Ascending aorta (tissue), 2 donors: ENCODE results near the gene PRMT2. TPM values are rescaled to one million over a fixed set of nuclear protein-coding genes. Genes with fewer than 3 reads are reported as not detected.

ENCODE experiments used
- DNase-seq, 2 donors: peaks; one replicate each; pipeline ENCODE4 v3.0.0-alpha.2; 2019; ENCODE audit warnings: low spot score in 2 of 2
- H3K27ac ChIP-seq, 2 donors: fragments of 200-600 bp; sonication (generic); one replicate each; pipeline ENCODE4 v1.5.1; 2016 to 2017; ENCODE audit warnings: mild to moderate bottlenecking in 1 of 2
- H3K27me3 ChIP-seq: fragments of 200-600 bp; sonication (generic); one replicate; pipeline ENCODE4 v1.5.1; 2017
- H3K36me3 ChIP-seq, 2 donors: fragments of 200-600 bp; sonication (generic); one replicate each; pipeline ENCODE4 v1.5.1; 2016
- H3K4me1 ChIP-seq, 2 donors: fragments of 200-600 bp; sonication (generic); one replicate each; pipeline ENCODE4 v1.5.1; 2016 to 2017; ENCODE audit warnings: mild to moderate bottlenecking in 1 of 2
- H3K4me3 ChIP-seq, 2 donors: fragments of 200-600 bp; sonication (generic); one replicate each; pipeline ENCODE4 v1.5.1; 2016 to 2017; ENCODE audit warnings: mild to moderate bottlenecking in 1 of 2
- H3K9me3 ChIP-seq, 2 donors: fragments of 200-600 bp; sonication (generic); one replicate each; pipeline ENCODE4 v1.5.1; 2016
- CTCF ChIP-seq, 3 experiments: fragments of 200-600 bp in 2 of 3; fragments of 450-650 bp in 1 of 3; sonication (generic) in 2 of 3; IDR thresholded peaks; one replicate each; pipeline ENCODE4 v1.5.1; 2016 to 2019; ENCODE audit warnings: antibody characterized with exemption in 3 of 3, mild to moderate bottlenecking in 1 of 3, moderate library complexity in 1 of 3
- intact Hi-C: fragments of 100-400 bp; cut with DNase I; formaldehyde crosslinking; loops from one replicate; pipeline ENCODE4 v1.15.1; 2023
- total RNA-seq: library from RNA; depleted of rRNA; stranded (reverse); fragments of >200 nt; gene quantifications from one replicate; pipeline ENCODE4 v1.1.0, GENCODE V29; 2016

Gene PRMT2
- total RNA-seq, 1 donor from 2014 or later: 23.3 TPM

DNA sequence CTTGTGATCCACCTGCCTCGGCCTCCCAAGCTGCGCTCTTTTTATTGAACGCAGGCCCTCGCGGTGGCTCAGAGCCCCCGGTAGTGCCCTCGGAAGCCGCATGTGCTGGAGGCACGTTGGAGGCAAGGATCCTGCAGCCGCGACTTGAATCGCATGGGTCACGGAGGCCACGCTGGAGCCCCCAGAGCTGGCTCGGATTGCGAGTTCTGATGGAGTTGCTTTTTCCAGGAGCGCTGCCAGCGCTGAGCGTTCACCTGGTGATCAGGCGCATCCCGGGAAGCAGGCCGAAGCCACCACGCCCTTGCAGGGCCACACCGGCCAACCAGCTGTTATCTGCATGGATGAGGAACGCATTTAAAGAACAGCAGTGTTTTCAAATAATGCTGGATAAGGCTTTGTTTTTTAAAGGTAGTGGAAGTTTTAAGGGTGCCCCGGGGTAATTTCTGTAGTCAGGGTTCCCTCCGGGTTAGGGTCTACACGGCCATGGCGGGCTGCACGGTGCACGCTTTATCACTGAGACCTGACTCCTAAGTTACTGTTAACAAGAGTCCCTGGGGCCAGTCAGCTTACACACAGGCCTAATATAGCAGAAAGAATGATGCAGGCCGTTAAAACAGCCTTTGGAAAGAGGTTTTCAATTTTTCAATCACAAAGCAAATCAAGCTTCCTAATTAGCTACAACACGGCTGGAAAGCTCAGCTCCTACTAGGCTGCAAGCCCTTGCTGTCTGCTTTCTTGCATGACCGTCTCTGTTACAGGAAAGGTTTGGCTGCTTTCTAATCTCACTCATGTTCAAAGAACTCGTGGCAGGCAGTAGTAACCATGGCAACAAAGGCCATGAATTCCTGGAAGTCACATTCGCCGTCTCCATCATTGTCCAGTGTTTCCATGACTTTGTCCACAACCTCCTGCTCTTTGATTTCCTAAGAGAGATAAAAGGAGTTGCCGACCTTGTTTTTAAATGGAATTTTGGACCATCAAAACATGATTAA lies 36.6 kb upstream of the PRMT2 start:
- TF ChIP-seq CTCF (IDR thresholded peaks at IDR 0.05): no peak
- H3K9me3 ChIP-seq: no peaks in the 10 kb centered on the region
- no peaks in the 10 kb centered on the region for H3K36me3 ChIP-seq
- H3K27ac ChIP-seq: no peak overlapping the region
- peaks cover 2 to 5% of the 10 kb centered on the region in 2 donors for H3K4me1 ChIP-seq
- H3K27me3 ChIP-seq: no peaks in the 10 kb centered on the region
- intact Hi-C loops: no loop called here
- H3K4me3 ChIP-seq: no peak overlapping the region
- no peak for DNase-seq

- peaks cover 2 to 5% of the 10 kb centered on the region in 2 donors for H3K4me1 ChIP-seq
- intact Hi-C loops: no loop called here
- no peak overlapping the region for H3K27ac ChIP-seq
- H3K4me3 ChIP-seq: no peak overlapping the region
- DNase-seq: no peak
- no peak for TF ChIP-seq CTCF (IDR thresholded peaks at IDR 0.05)
- no peaks in the 10 kb centered on the region for H3K27me3 ChIP-seq
- H3K9me3 ChIP-seq: no peaks in the 10 kb centered on the region
- no peaks in the 10 kb centered on the region for H3K36me3 ChIP-seq
Observed at GRCh38 chr21:46600305-46600704, 35.2 kb upstream of the PRMT2 start.

- H3K4me1 ChIP-seq: peaks cover 2 to 5% of the 10 kb centered on the region in 2 donors
- no peak for TF ChIP-seq CTCF (IDR thresholded peaks at IDR 0.05)
- intact Hi-C loops: no loop called here
- no peaks in the 10 kb centered on the region for H3K36me3 ChIP-seq
- no peaks in the 10 kb centered on the region for H3K27me3 ChIP-seq
- no peak overlapping the region for H3K4me3 ChIP-seq
- no peak for DNase-seq
- H3K9me3 ChIP-seq: no peaks in the 10 kb centered on the region
- no peak overlapping the region for H3K27ac ChIP-seq
Observed at GRCh38 chr21:46600978-46601377, 34.5 kb upstream of the PRMT2 start.

DNA sequence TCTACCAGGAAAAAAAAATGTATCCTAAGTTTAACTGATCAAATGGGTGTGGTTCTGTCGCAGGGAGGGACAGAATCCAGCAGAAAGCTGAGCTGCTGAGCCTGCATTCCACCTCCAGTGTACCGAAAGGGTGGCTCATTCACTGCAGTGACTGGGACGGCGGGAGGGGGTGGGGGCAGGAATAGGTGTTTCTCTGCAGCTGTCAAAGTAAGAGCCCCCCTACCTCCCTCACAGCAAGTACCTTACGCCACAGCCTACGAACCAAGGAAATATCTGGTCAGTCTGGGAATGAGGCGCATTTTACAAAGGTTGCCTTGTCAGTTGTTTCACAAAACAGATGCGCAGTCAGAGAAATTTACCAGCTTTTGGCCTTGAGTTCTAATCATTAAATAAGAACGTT lies 32.2 kb upstream of the PRMT2 start:
- Histone ChIP-seq H3K9me3 (no peaks in the 10 kb centered on the region), H3K36me3 (no peaks in the 10 kb centered on the region), H3K27ac (no peak overlapping the region), H3K4me3 (no peak overlapping the region), H3K4me1 (peaks cover 2 to 5% of the 10 kb centered on the region in 2 donors), H3K27me3 (no peaks in the 10 kb centered on the region)
- no peak for DNase-seq
- intact Hi-C loops: no loop called here
- TF ChIP-seq CTCF (IDR thresholded peaks at IDR 0.05): no peak

GRCh38 chr21:46604329-46604974 lies 31.0 kb upstream of the PRMT2 start:
- Histone ChIP-seq H3K4me1 (no peaks in the 10 kb centered on the region), H3K4me3 (no peak overlapping the region), H3K9me3 (no peaks in the 10 kb centered on the region), H3K27ac (no peak overlapping the region), H3K36me3 (no peaks in the 10 kb centered on the region), H3K27me3 (no peaks in the 10 kb centered on the region)
- DNase-seq: no peak
- TF ChIP-seq CTCF (IDR thresholded peaks at IDR 0.05): no peak
- intact Hi-C loops: no loop called here
